Uterus (tissue), 4 donors: ENCODE measurements around the gene MMP2. TPM values are rescaled to one million over a fixed set of nuclear protein-coding genes. Genes with fewer than 3 reads are reported as not detected.

Experiments used
- DNase-seq, 2 donors: peaks; one replicate each; pipeline ENCODE4 v3.0.0-alpha.2; 2019 to 2020
- H3K27ac ChIP-seq, 2 donors: fragments of 200-600 bp; sonication (generic); 1 replicate in 1 of 2; 2 replicates in 1 of 2; pipeline ENCODE4 v1.5.1; 2016 to 2018
- H3K27me3 ChIP-seq, 2 donors: fragments of 200-600 bp; sonication (generic); one replicate each; pipeline ENCODE4 v1.5.1; 2018 to 2019; ENCODE audit warnings: control low read depth in 1 of 2
- H3K36me3 ChIP-seq, 2 donors: fragments of 200-600 bp; sonication (generic); one replicate each; pipeline ENCODE4 v1.5.1; 2019; ENCODE audit warnings: control low read depth in 1 of 2
- H3K4me1 ChIP-seq, 2 donors: fragments of 200-600 bp; sonication (generic); one replicate each; pipeline ENCODE4 v1.5.1; 2018 to 2019; ENCODE audit warnings: control low read depth in 1 of 2
- H3K4me3 ChIP-seq, 2 donors: fragments of 200-600 bp; sonication (generic); 1 replicate in 1 of 2; 2 replicates in 1 of 2; pipeline ENCODE4 v1.5.1; 2018 to 2019; ENCODE audit warnings: mild to moderate bottlenecking in 1 of 2
- H3K9me3 ChIP-seq, 2 donors: fragments of 200-600 bp; sonication (generic); one replicate each; pipeline ENCODE4 v1.5.1; 2019; ENCODE audit warnings: control low read depth in 1 of 2
- CTCF ChIP-seq, 4 experiments: fragments of 200-600 bp in 2 of 4; fragments of 450-650 bp in 2 of 4; sonication (generic) in 2 of 4; IDR thresholded peaks; one replicate each; pipeline ENCODE4 v1.5.1; 2016 to 2019; ENCODE audit warnings: antibody characterized with exemption in 4 of 4, mild to moderate bottlenecking in 2 of 4, moderate library complexity in 1 of 4
- POLR2A ChIP-seq, 2 donors: fragments of 450-650 bp; IDR thresholded peaks; one replicate each; pipeline ENCODE4 v1.6.1; 2016; ENCODE audit warnings: antibody characterized with exemption in 2 of 2, mild to moderate bottlenecking in 1 of 2, moderate library complexity in 1 of 2
- intact Hi-C: fragments of 100-400 bp; cut with DNase I; formaldehyde crosslinking; loops from one replicate; pipeline ENCODE4 v1.15.1; 2023; ENCODE audit warnings: low total_unique reads
- total RNA-seq, 4 donors: library from RNA; depleted of rRNA in 3 of 4; stranded (reverse); fragments of >200 nt in 3 of 4; gene quantifications; one replicate each; pipeline versions ENCODE4 v1.1.0 to v1.2.4, GENCODE V29; 2014 to 2023
- donor health status: DM: yes; HTN: yes; CAD: no.

Gene MMP2
- total RNA-seq, 4 donors from 2014 or later, result 130 to 578 (median 324) TPM

GRCh38 chr16:55508271-55508921 lies 29.4 kb downstream of the MMP2 start:
- DNase-seq, result no peak
- Histone ChIP-seq H3K27me3 (no peaks in the 10 kb centered on the region), H3K4me1 (peaks cover 0 to 4% of the 10 kb centered on the region in 2 donors), H3K4me3 (peak overlapping the region; percentile 56 to 83), H3K9me3 (no peaks in the 10 kb centered on the region), H3K27ac (peak overlapping the region; percentile 84), H3K36me3 (no peaks in the 10 kb centered on the region)
- TF ChIP-seq POLR2A (IDR thresholded peaks at IDR 0.05), result no peak
- TF ChIP-seq CTCF (IDR thresholded peaks at IDR 0.05), result no peak
- intact Hi-C loops, result no loop called here

- Histone ChIP-seq H3K36me3 (no peaks in the 10 kb centered on the region), H3K9me3 (no peaks in the 10 kb centered on the region), H3K4me1 (no peaks in the 10 kb centered on the region), H3K4me3 (peak within 1 kb of the TSS; percentile 56 to 83), H3K27ac (peak within 1 kb of the TSS; percentile 84), H3K27me3 (no peaks in the 10 kb centered on the region)
- DNase-seq, result peak; percentile 88 to 91
- TF ChIP-seq CTCF (IDR thresholded peaks at IDR 0.05), result no peak
- TF ChIP-seq POLR2A (IDR thresholded peaks at IDR 0.05), result peak; percentile 81 to 83
- intact Hi-C loops, result no loop called here
Observed at GRCh38 chr16:55508941-55509931, 30.2 kb downstream of the MMP2 start, which contains the start of gene LPCAT2. TSS of gene LPCAT2 (plus strand) at chr16:55509072. CDS start at chr16:55509182, 110 bp downstream.

- intact Hi-C loops, result no loop called here
- DNase-seq, result no peak
- peak overlapping the region; percentile 56 to 83 for H3K4me3 ChIP-seq
Observed at GRCh38 chr16:55510185-55510805, 31.3 kb downstream of the MMP2 start.

GRCh38 chr16:55512941-55513340 lies 33.9 kb downstream of the MMP2 start:
- no peaks in the 10 kb centered on the region for H3K9me3 ChIP-seq
- intact Hi-C loops, result no loop called here
- H3K27ac ChIP-seq, result no peak overlapping the region
- no peaks in the 10 kb centered on the region for H3K36me3 ChIP-seq
- no peak overlapping the region for H3K4me3 ChIP-seq
- TF ChIP-seq CTCF (IDR thresholded peaks at IDR 0.05) (no peak), POLR2A (IDR thresholded peaks at IDR 0.05) (no peak)
- H3K27me3 ChIP-seq, result no peaks in the 10 kb centered on the region
- no peak for DNase-seq
- no peaks in the 10 kb centered on the region for H3K4me1 ChIP-seq

More at GRCh38 chr16:55510185-55510805, 31.3 kb downstream of the MMP2 start:
- Histone ChIP-seq H3K27me3 (no peaks in the 10 kb centered on the region), H3K27ac (peak overlapping the region; percentile 84), H3K4me1 (no peaks in the 10 kb centered on the region), H3K36me3 (no peaks in the 10 kb centered on the region), H3K9me3 (no peaks in the 10 kb centered on the region)
- TF ChIP-seq CTCF (IDR thresholded peaks at IDR 0.05), result no peak
- no peak for TF ChIP-seq POLR2A (IDR thresholded peaks at IDR 0.05)
